SHP77 treated with DMSO at 0.1 percent for 48 hours (cell line): ENCODE data around the gene WEE2.

Experiments
- DNase-seq: peaks from one replicate; lab custom pipeline; 2025; lab: John Stamatoyannopoulos, UW

Gene WEE2

GRCh38 chr7:141691540-141691939 is 16.6 kb upstream of the WEE2 start:
- DNase-seq: no peak

GRCh38 chr7:141691961-141692360 is 16.2 kb upstream of the WEE2 start:
- DNase-seq: no peak

DNA sequence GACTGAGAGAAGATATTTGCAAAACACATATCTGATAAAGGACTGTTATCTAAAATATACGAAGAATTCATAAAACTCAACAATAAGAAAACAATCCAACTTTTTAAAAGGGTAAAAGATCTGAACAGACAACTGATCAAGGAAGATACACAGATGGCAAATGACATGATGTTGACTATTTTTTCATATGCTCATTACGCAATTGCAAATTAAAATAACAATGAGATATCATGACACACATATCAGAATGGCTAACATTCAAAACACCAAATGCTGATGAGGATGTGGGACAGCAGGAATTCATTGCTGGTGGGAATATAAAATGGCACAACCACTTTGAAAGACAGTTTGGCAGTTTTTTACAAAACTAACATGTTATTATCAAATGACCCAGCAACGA is 15.1 kb upstream of the WEE2 start:
- DNase-seq: no peak

GRCh38 chr7:141695803-141696289 is 12.3 kb upstream of the WEE2 start:
- DNase-seq: peak; percentile 87

DNA sequence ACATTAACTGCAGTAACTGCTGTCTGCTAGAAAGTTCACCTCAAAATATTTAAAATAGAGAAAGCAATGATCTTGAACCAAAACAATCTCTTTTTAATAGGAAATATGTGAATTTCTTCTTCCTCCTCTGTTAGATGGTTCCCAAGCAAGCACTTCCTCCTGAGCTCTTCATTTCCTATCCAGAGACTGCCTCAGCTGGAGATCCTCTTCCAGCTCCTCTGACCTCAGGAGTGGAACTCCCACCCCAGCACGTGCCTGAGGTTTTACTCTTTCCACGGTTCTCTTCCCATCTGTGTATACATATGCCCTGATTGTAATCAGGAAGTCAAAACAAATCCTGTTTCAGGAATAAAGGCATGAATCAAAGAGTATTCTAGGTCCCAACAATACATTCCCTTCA is 11.8 kb upstream of the WEE2 start:
- DNase-seq: no peak

GRCh38 chr7:141697211-141697871 is 10.8 kb upstream of the WEE2 start:
- no peak for DNase-seq

DNA sequence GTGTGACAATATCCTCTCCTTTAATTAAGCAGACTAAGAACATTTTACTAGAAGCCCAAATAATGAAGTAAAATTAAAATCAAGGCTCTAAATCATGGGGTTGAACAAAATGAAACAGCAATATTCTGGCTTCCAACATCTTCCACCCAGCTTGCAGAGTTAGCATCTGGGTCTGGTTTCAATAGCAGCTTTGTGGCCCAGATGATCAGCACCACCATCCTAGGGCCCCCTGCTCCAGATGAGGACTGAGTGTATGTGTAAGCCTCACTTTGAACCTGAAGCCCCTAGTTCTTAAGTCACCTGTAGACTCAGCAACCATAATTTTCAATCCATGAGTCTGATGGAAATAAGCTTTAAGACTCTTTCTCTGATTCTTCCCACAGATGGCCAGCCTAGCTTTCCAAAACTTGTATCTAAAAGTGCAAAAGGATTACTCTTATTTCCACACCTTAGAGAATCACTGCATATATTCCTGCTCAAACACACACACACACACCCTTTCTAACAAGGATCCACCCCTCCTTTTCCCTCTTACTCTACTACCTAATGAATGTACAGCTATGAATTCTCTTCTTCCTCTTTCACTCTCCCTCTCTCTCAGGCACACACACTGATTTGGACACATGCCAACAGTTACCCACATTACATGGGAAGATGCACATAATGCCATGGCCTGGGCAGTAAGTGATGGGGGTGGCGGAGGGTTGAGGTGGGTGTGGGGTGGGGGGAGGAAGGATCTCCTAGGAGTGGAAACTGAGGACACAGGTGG is 9.7 kb upstream of the WEE2 start:
- DNase-seq: no peak

GRCh38 chr7:141699860-141700259 is 8.3 kb upstream of the WEE2 start:
- DNase-seq: no peak

- DNase-seq: no peak
These were observed 7.8 kb upstream of the WEE2 start for GRCh38 chr7:141700296-141700847.

DNA sequence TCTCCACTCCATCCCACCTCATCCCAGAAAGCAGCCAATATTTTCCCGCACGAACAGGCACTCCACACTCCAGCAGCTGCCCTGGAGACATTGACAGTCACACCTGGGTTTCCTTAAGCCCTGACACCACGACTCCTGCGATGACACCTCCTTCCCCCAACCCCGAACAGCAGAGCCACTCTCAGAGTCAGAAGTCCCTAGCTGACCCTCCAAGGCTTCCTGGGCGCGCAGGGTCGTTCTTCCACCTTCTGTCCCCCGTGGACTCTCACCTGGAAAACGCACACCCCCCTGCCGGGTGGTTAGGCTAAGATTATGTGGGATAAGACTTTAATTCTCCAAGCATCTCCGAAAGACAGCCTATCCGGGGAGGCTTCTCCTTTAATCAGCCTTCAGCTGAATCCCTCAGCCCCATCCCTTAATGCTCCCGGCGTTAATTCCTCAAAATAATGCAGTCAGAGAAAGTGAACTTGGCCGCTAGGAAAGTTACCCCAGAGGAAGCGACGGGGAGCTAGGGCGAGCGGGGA is 7.2 kb upstream of the WEE2 start:
- DNase-seq: no peak

DNA sequence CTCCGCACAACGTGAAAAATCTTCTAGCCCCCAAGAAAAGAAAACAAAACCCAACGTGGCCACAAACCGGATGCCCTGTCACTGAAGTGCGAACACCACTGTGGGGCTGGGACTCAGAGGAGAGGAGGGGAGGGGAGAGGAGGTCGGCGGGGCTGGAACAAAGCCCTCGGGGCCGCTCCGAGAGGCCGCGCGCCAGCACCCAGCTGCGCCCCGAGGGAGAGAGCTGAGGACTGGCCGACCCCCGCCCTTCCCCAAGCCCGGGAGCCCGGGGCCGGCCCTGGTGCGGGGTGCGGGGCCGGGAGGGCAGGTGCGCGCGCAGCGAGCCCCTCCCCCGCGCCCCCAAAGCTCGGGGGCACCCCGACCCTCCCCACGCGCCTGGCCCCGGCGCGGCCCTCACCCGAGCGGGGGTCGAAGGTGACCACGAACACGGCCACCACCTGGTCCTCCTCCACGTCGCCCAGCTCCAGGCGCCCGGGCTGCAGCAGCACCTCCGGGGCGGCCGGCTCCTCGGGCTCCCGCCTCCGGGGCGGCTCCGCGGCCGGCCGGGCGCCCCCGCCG is 6.6 kb upstream of the WEE2 start:
- DNase-seq: no peak

DNA sequence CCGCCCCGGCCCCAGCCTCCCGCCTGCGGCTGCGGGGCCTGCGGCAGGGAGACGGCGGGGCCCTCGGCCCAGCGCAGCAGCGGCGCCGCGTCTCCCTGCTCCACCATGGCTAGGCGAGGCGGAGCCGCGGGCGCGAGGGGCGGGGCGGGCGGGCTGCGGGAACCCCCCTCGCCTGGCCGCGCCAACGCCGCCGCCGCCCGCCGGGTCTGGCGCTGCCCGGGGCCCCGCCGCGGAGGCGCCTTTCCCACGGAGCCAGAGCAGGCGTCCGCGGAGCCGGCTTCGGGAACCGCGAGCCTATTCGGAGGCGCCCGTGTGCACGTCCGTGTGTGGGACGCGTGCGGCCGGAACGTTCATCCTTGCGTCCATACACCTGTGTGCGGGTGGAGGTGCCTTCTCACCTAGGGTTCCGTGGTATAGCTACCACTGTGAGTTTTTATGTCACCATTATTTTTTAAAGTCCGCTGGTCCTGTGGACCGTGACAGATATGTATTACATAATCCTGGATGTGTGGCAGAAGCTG is 6.0 kb upstream of the WEE2 start, which contains the start of gene DENND11:
DENND11 (minus strand) TSS at position 120 of the 521 bp plus-strand sequence; CDS start at position 107, 13 bp downstream.
- DNase-seq: no peak

DNA sequence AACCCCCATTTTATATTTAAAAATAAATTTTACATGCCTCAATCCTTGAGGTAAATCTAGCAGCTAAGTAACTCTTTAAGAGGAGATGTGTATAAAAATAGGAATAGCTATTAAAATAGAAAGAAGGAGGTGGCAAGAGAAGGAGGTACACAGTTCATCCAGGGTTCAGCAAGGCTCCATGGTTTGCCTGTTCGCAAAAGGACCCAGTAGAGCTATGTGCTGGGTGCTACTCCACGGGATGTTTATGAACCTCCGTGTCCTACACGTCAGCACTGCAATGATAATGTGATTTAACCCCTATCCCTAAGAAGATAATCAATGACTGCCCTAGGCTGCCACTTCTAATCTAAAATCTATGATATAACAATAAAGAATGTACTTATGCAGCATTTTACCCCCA is 5.3 kb upstream of the WEE2 start:
- DNase-seq: no peak

DNA sequence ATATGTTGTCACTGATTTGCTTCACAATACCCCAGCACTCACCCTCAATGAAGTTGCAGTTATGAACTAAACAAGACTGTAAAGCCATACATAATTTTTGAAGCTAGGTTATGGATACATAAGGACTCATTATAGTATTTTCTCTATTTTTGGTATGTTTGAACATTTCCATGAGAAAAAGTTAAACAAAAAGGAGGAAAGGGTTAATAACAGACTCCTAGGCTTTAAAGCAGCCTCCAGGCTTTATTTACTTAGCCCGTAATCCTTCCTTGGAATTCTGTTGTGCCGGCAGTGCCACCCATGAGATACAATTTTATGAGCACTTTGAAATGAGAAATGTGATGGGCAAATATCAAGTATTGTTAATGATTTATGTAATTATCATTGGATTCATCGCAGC is 4.0 kb upstream of the WEE2 start:
- no peak for DNase-seq

- DNase-seq: no peak
These were observed 3.4 kb upstream of the WEE2 start for GRCh38 chr7:141704741-141705140.

DNA sequence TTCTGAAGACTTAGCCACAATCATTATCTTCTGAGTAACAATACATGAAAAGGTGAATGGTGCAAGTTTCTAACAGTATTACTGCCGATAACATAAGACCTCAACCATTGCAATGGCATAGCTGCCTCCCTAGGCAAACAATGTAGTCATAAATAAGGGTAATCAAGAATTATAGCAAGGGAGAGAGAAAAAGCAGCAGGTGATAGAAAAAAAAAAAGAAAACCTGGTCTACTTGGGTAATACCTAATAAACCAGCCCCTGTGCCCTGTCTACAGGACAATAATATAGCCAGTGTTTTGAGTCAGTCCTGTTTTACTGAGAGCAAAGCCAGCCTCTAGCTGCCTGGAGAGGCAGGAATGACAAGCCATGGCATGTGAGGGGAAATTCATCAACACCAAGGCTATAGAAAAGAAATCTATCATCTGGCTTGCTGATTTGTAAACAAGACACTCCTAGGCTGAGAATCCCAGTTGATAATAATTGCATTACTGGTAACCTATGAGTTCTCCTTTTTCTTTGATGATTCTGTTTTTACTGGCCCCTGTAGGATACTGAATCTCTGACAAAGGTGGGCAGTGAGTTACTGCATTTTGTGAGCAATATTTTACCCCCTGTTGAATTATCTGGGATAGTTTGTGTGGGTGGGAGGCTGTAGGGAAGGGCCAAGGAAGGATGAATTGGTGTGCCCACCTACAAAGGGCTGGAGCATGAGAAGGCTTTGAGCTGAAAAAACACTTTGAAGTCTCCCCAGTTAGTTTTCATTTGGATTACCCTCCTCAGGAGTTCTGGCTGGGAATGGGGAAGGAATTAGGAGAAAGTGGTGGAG is 1.7 kb upstream of the WEE2 start:
- no peak for DNase-seq

DNA sequence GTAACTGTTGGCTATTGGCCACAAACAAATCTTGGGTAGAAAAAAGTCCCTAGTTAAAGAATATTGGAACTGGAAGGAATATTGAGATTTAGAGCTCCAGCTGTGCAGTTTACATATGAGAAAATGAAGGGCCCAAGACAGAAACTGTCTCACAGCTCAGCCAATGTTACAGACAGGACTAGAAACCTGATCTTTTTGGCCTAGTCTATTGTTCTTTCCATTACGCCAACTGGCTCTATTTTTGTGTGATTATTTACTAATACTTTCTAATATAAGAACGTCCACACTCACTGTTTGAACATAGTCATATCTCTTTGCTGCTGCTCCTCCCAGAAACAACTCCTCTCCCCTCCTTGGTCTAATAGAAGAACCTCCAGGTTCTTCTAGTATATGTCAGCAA is 1.2 kb downstream of the WEE2 start:
- no peak for DNase-seq

GRCh38 chr7:141709749-141710148 is 1.6 kb downstream of the WEE2 start:
- no peak for DNase-seq

DNA sequence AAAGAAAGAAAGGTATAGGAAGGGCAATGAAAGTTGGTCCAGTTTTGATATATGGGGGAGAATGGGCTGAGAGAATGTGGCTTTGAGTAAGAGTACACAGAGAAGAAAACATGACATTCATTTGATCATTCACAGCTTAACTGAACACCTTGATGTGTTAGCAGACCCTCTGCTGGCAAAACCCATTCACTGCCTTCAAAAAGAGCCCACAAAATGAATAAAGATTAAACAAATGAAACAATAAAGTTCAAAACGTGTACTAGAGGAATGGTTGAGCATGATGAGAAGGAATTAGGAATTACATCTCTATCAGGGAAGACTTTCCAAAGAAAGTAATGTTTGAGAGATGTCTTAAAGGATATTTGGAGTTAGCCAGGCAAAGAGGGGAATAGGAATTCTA is 2.1 kb downstream of the WEE2 start:
- no peak for DNase-seq

DNA sequence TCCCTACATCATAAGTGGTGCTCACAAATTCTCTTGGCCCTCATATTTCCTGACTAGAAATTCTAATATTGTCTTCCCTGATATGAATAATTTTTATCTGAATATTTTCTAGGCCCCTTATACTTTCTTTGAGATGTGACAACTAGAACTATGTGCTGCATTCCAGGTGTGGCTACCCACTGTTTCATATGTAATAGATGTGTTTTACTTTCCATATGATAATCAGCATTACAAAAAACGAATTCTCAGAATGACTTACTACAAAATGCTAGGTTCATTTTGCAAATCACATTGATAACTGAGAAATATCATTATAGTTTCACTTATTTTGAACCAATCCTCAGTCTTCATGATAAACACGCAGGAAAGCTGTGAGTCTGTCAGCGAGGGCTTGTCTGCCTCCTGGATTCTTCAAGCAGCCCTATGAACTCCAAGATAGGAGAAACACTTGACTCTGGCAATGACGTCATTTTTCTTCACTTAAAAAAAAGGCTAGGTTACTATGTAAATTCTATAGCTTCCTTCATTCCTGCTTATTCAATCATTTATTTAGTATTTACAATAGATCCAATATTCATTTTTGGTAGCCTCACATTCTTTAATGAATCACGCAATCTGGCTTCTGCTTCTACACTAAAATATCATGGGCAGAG is 4.6 kb downstream of the WEE2 start:
- DNase-seq: no peak

DNA sequence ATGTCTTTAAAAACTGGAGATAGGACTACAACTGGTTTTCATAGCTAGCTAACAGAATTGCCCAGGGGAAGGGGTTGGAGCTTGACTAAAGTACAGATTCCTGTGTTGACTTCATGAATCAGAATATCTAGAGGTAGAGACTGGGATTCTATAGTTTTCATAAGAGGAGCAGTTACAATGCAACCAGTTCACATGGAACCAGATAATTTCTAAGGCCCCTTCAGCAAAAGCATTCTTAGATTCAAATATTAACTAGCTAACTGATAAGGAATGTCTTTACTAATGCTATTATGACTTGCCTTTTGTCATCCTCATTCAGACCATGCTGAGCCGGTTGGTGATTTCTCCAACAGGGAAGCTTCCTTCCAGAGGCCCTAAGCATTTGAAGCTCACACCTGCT is 5.7 kb downstream of the WEE2 start:
- no peak for DNase-seq
